ENCODE data around the gene MAPK11. TPM values are rescaled to one million over a fixed set of nuclear protein-coding genes. Genes with fewer than 3 reads are reported as not detected.
A peak's percentile ranks its signal among the peaks of the same experiment; 100 is the strongest.

Gene MAPK11
- total RNA-seq, 1 donor from 2014 or later, result 3.4 TPM

DNA sequence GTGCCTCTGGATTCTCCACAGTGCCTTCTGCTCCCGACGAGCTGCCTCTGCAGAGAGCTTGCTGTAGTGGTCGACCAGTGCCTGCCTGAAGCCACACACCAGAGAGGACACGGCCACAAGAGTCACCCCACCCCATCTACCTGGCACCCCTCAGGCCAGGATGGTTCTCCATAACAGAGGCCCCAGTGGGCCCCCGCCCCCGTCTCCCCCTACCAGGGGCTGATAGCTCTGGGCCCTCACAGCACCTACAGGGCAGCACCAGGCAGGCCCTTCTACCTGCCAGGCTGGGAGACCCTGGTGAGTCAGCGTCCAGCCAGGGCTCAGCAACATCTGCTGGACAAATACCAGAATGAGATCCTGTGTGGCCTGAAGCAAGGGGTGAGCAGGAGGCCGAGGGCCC lies 47.7 kb downstream of the MAPK11 start:
- Histone ChIP-seq H3K27me3 (ENCODE audit: control insufficient read depth, insufficient read depth, low read length) (no peaks in the 10 kb centered on the region), H3K4me3 (ENCODE audit: low read depth, low read length) (no peak overlapping the region), H3K36me3 (ENCODE audit: control insufficient read depth, insufficient read depth, low read length) (peaks cover 28% of the 10 kb centered on the region)
- DNase-seq (ENCODE audit: low read depth) (no peak), FAIRE-seq (no peak)
- TF ChIP-seq, protein P1, sequence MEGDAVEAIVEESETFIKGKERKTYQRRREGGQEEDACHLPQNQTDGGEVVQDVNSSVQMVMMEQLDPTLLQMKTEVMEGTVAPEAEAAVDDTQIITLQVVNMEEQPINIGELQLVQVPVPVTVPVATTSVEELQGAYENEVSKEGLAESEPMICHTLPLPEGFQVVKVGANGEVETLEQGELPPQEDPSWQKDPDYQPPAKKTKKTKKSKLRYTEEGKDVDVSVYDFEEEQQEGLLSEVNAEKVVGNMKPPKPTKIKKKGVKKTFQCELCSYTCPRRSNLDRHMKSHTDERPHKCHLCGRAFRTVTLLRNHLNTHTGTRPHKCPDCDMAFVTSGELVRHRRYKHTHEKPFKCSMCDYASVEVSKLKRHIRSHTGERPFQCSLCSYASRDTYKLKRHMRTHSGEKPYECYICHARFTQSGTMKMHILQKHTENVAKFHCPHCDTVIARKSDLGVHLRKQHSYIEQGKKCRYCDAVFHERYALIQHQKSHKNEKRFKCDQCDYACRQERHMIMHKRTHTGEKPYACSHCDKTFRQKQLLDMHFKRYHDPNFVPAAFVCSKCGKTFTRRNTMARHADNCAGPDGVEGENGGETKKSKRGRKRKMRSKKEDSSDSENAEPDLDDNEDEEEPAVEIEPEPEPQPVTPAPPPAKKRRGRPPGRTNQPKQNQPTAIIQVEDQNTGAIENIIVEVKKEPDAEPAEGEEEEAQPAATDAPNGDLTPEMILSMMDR (IDR thresholded peaks at IDR 0.05; ENCODE audit: insufficient read depth, low read length, severe bottlenecking), result no peak

DNA sequence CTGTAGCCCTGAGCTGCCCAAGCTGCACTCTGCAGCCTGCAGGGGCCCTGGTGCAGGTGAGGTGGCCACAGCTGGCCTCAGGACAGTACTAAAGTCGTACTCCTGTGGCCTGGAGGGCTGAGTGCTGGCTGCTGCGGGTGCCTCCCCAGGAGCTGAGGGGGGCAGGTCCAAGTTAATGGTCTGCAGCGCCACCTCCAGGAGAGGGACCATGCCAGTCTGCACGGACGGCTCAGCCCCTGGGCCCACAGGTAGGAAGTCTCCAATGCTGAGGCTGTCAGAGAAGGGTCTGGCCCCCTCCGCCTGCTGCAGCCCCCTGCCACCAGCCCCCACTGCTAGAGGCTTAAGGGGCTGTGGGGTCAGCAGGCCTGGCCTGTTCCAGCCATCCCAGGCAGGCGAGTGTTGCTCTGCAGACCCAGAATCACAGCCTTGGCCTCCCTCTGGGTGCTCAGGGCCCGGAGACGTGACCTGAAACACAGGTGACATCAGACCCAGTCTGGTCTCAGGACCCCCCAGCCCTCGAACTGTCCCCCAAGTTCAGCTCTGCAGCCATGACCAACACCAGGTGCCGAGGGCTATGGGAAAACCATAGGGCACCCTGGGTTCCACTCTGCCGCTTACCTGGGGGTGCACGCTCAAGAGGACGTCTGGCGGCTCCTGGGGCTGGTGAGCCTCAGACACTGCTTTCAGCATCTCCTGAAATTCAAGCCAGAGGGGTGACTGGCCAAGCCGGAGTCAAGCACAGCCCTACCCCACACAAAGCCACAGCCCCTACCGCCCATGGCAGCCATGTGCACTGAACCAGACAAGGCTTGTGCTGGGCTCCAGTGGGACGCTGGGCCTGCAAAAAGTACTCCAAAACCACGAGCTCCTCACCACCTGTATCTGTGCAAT lies 48.5 kb downstream of the MAPK11 start:
- FAIRE-seq (no peak), DNase-seq (ENCODE audit: low read depth) (no peak)
- H3K27me3 ChIP-seq (ENCODE audit: control insufficient read depth, insufficient read depth, low read length), result no peaks in the 10 kb centered on the region
- H3K4me3 ChIP-seq (ENCODE audit: low read depth, low read length), result no peak overlapping the region
- TF ChIP-seq, protein P1 (IDR thresholded peaks at IDR 0.05; ENCODE audit: insufficient read depth, low read length, severe bottlenecking), result peak; percentile 1
- peaks cover 31% of the 10 kb centered on the region for H3K36me3 ChIP-seq (ENCODE audit: control insufficient read depth, insufficient read depth, low read length)

DNA sequence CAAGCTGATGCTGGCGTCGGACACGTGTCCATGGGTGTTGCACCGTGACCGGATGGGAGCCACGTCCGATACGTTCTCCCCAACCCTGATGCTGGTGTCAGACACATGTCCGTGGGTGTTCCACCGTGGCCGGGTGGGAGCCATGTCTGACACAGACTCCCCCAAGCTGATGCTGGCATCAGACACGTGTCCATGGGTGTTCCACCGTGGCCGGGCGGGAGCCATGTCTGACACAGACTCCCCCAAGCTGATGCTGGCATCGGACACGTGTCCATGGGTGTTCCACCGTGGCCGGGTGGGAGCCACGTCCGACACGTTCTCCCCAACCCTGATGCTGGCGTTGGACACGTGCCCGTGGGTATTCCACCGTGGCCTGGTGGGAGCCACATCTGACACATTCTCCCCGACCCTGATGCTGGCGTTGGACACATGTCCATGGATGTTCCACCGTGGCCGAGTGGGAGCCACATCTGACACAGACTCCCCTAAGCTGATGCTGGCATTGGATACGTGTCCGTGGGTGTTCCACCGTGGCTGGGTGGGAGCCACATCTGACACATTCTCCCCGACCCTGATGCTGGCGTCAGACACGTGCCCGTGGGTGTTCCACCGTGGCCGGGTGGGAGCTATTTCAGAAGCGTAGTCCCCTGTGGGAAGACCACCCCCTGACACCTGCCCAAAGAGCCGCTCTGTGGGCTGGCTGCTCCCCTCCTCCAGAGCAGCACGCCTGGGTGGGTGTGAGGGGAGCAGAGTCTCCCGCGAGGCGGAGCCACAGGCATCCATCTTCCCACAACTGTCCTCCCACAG lies 49.4 kb downstream of the MAPK11 start:
- DNase-seq (ENCODE audit: low read depth), result no peak
- no peaks in the 10 kb centered on the region for H3K27me3 ChIP-seq (ENCODE audit: control insufficient read depth, insufficient read depth, low read length)
- H3K4me3 ChIP-seq (ENCODE audit: low read depth, low read length), result no peak overlapping the region
- H3K36me3 ChIP-seq (ENCODE audit: control insufficient read depth, insufficient read depth, low read length), result peaks cover 36% of the 10 kb centered on the region
- TF ChIP-seq, protein P1 (IDR thresholded peaks at IDR 0.05; ENCODE audit: insufficient read depth, low read length, severe bottlenecking), result no peak
- peak; percentile 89 for FAIRE-seq

DNA sequence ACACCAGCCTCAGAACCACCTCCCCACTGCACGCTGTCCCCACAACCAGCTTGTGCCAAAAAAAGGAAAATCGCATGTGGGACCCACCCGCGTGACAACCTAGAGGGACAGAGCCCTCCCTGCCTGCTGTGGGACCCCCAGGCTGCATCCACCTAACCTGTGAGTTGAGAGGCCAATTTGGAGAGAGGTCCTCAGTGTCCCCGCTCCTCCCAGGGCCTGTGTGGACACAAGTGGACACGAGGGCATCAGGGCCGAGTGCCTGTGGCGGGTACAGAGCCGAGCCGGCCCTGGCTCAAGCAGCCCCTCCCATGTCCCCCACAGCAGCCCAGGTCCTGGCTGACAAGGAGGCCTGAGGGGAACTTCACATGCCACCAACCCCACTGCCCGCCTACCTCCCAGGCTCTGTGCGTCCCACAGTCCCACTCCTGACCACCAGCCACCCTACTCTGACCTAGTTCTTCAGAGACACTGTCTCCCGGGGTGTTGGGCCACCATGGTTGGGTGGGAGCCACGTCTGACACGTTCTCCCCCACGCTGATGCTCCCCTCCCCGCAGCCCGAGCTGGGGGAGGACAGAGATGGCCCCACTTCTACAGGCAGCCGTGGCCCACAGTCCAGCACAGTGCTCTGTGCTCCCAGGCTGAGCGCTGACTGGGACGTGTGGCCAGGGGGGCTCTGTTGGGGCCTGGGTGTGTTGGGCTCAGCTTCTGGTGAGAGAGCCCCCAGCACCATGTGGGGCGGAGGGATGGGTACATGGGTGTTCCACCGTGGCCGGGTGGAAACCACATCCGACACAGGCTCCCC lies 50.2 kb downstream of the MAPK11 start:
- FAIRE-seq (no peak), DNase-seq (ENCODE audit: low read depth) (no peak)
- H3K4me3 ChIP-seq (ENCODE audit: low read depth, low read length), result no peak overlapping the region
- peaks cover 34% of the 10 kb centered on the region for H3K36me3 ChIP-seq (ENCODE audit: control insufficient read depth, insufficient read depth, low read length)
- H3K27me3 ChIP-seq (ENCODE audit: control insufficient read depth, insufficient read depth, low read length), result no peaks in the 10 kb centered on the region
- TF ChIP-seq, protein P1 (IDR thresholded peaks at IDR 0.05; ENCODE audit: insufficient read depth, low read length, severe bottlenecking), result no peak

DNA sequence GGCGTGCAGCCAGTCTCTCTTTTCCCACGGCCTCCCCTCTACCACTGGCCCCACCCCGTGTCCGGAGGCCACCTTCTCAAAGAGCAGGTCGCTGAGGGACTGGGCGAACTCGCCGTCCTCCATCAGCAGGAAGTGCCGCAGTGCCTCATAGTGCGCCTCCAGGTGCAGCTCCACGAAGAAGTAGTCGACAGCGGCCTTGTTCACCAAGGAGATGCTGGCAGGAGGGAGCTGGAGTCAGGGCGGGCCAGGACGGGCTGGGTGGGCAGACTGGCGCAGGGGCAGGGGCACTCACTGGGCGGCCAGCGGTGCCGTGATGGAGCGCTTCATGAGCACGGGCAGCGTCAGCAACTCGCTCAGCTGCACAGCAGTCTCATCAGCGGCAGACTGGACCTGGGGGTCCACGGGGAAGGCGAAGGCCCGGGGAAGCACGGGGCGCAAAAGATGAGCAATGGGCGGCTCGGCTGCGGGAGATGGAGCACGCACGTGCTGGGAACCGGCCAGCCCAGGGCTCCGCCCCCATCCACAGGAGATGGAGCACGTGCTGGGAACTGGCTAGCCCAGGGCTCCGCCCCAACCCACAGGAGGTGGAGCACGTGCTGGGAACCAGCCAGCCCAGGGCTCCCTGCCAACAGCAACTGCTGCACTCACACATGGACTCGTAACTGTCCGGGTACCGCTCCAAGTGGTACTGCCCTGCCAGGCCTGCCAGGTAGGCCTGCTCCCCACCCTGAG lies 51.0 kb downstream of the MAPK11 start:
- no peak overlapping the region for H3K4me3 ChIP-seq (ENCODE audit: low read depth, low read length)
- TF ChIP-seq, protein P1 (IDR thresholded peaks at IDR 0.05; ENCODE audit: insufficient read depth, low read length, severe bottlenecking), result no peak
- peak; percentile 42 for DNase-seq (ENCODE audit: low read depth)
- FAIRE-seq, result no peak
- no peaks in the 10 kb centered on the region for H3K27me3 ChIP-seq (ENCODE audit: control insufficient read depth, insufficient read depth, low read length)
- peaks cover 34% of the 10 kb centered on the region for H3K36me3 ChIP-seq (ENCODE audit: control insufficient read depth, insufficient read depth, low read length)

Data from bronchial epithelial cell (primary cell).